ENCODE measurements around the gene CXCR5. TPM values are rescaled to one million over a fixed set of nuclear protein-coding genes. Genes with fewer than 3 reads are reported as not detected.

The CXCR5 gene
- total and polyA plus RNA-seq, 2 donors, result 0.57 to 1.3 TPM

DNA sequence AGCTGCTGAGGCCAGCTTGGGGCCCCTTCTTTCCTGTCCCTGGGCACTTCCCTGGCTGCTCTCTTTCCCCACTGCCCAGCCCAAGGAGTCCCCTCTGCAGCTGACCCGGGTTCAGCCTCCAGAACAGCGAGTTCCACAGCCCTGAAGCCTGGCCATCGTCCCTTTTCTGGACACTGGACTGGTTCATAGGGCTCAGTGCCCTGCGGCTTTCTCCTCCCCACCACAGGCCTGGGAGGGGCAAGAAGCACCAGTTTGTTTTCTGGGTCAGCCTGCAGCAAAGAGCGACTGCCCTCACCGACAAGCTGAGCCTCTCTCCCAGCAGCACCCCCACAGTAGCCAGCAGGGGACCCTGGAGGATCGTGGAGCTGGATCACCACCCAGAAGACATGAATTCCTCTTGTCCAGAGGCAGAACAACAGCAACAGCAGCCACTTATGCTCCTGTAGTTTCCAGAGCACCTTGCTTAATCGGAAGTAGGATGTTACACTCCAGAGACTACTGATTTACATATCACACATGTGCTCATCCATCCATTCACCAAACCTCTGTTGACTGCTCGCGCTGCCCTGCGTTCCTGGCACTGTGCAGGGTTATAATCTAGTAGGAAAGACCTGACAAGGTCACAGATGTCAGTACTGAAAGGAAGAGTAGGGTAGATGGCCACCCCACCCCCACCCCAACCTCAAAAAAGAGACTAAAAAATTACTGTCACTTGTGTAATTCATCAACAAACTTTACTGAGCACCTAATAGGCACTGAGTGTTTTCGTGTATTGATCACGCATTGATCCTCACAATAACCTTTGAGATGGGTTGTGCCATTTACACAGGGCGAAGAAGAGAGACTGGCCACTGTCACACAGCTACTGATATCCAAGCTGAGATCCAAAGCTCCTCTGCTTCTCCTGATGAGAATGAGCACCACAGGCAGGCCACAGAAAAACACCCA, 13.0 kb upstream of the CXCR5 start:
- peak overlapping the region in 1 of 2 donors; percentile 28 for H3K4me3 ChIP-seq (ENCODE audit: low read length in 2 of 2)

DNA sequence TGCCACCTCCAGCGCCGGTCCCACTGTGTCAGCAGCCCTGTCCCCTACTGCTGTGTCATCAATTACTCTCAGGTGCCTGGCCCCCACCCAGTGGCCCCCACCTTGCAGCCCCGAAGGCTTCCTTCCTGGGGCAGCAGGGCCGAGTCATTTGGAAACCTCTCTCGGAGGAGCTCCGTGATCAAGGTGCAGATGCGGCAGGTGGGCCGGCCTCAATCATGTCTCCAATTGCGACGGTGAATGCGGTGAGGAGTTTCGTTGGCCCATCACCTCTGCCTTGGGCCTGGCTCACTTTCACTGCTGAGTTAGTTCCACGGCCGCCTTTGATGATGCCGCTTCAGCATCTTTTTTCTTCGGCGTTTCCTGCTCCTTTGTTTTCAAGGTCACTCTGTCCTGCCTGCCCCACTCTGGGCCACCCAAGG, 11.3 kb upstream of the CXCR5 start:
- peaks cover 37 to 65% of the 10 kb centered on the region in 2 donors for H3K4me1 ChIP-seq (ENCODE audit: control insufficient read depth in 2 of 2, insufficient read depth in 2 of 2, low read length in 2 of 2)
- H3K9me3 ChIP-seq (ENCODE audit: control insufficient read depth in 2 of 2, insufficient read depth in 1 of 2, low read length in 1 of 2), result peaks cover 0 to 6% of the 10 kb centered on the region in 2 donors
- H3K36me3 ChIP-seq (ENCODE audit: control insufficient read depth in 2 of 2, insufficient read depth in 2 of 2, low read length in 1 of 2), result no peaks in the 10 kb centered on the region
- H3K27ac ChIP-seq (ENCODE audit: low read depth in 1 of 2, low read length in 1 of 2), result no peak overlapping the region
- 86% methylated on average over 17 of the region's 17 CpGs for WGBS
- H3K27me3 ChIP-seq (ENCODE audit: control insufficient read depth in 2 of 2, insufficient read depth in 1 of 2, low read length in 1 of 2), result no peaks in the 10 kb centered on the region
- no peak overlapping the region for H3K4me3 ChIP-seq (ENCODE audit: low read length in 2 of 2)
- DNase-seq (ENCODE audit: low read depth in 6 of 9, low spot score in 9 of 9), result no peak

More for the DNA sequence above, 13.0 kb upstream of the CXCR5 start:
- Histone ChIP-seq H3K27ac (ENCODE audit: low read depth in 1 of 2, low read length in 1 of 2) (peak overlapping the region; percentile 94 to 99), H3K9me3 (ENCODE audit: control insufficient read depth in 2 of 2, insufficient read depth in 1 of 2, low read length in 1 of 2) (no peaks in the 10 kb centered on the region), H3K4me1 (ENCODE audit: control insufficient read depth in 2 of 2, insufficient read depth in 2 of 2, low read length in 2 of 2) (peaks cover 24 to 48% of the 10 kb centered on the region in 2 donors), H3K27me3 (ENCODE audit: control insufficient read depth in 2 of 2, insufficient read depth in 1 of 2, low read length in 1 of 2) (no peaks in the 10 kb centered on the region), H3K36me3 (ENCODE audit: control insufficient read depth in 2 of 2, insufficient read depth in 2 of 2, low read length in 1 of 2) (no peaks in the 10 kb centered on the region)
- WGBS, result 70% methylated on average over 14 of the region's 14 CpGs
- DNase-seq (ENCODE audit: low read depth in 6 of 9, low spot score in 9 of 9), result peak in 1 of 9 donors; percentile 66

DNA sequence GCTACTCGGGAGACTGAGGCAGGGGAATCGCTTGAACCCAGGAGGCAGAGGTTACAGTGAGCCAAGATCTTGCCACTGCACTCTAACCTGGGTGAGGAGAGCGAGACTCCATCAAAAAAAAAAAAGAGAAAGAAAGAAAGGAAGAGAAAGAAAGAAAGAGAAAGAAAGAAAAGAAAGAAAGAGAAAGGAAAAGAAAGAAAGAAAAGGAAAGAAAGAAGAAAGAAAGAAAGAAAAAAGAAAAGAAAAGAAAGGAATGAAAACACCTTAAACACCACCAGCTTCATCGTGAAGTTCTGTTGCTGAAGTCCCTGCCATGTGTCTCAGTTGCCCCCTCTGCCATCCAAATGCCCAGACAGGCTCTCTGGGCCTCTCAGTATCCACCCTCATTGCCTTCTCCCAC, 9.9 kb upstream of the CXCR5 start:
- peaks cover 0 to 6% of the 10 kb centered on the region in 2 donors for H3K9me3 ChIP-seq (ENCODE audit: control insufficient read depth in 2 of 2, insufficient read depth in 1 of 2, low read length in 1 of 2)
- H3K27ac ChIP-seq (ENCODE audit: low read depth in 1 of 2, low read length in 1 of 2), result no peak overlapping the region
- H3K4me1 ChIP-seq (ENCODE audit: control insufficient read depth in 2 of 2, insufficient read depth in 2 of 2, low read length in 2 of 2), result peaks cover 40 to 71% of the 10 kb centered on the region in 2 donors
- no peaks in the 10 kb centered on the region for H3K36me3 ChIP-seq (ENCODE audit: control insufficient read depth in 2 of 2, insufficient read depth in 2 of 2, low read length in 1 of 2)
- H3K4me3 ChIP-seq (ENCODE audit: low read length in 2 of 2), result no peak overlapping the region
- WGBS, result 88% methylated on average over 4 of the region's 4 CpGs
- H3K27me3 ChIP-seq (ENCODE audit: control insufficient read depth in 2 of 2, insufficient read depth in 1 of 2, low read length in 1 of 2), result no peaks in the 10 kb centered on the region
- no peak for DNase-seq (ENCODE audit: low read depth in 6 of 9, low spot score in 9 of 9)

DNA sequence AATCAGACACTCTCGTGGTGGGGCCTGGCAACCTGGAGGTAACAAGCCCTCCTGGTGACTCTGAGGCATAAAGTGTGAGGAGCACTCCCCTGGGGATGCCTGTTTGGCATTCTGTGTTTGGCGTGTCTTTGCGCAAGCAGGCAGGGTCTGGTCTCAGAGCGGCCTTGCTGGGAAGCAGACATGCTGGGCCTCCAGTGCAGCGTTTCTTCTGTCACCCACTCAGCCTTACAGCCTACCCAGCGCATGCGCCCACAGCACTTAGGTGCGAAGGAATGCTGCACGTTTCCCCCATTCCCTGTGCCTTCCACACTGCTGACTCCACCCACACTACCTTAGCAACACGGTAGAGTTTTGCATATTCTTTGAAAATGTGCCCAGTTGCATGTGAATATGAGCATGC, 7.4 kb upstream of the CXCR5 start:
- peak overlapping the region; percentile 92 to 96 for H3K27ac ChIP-seq (ENCODE audit: low read depth in 1 of 2, low read length in 1 of 2)
- H3K27me3 ChIP-seq (ENCODE audit: control insufficient read depth in 2 of 2, insufficient read depth in 1 of 2, low read length in 1 of 2), result no peaks in the 10 kb centered on the region
- DNase-seq (ENCODE audit: low read depth in 6 of 9, low spot score in 9 of 9), result no peak
- H3K4me3 ChIP-seq (ENCODE audit: low read length in 2 of 2), result peak overlapping the region in 1 of 2 donors; percentile 14
- H3K4me1 ChIP-seq (ENCODE audit: control insufficient read depth in 2 of 2, insufficient read depth in 2 of 2, low read length in 2 of 2), result peaks cover 35 to 57% of the 10 kb centered on the region in 2 donors
- peaks cover 0 to 6% of the 10 kb centered on the region in 2 donors for H3K9me3 ChIP-seq (ENCODE audit: control insufficient read depth in 2 of 2, insufficient read depth in 1 of 2, low read length in 1 of 2)
- 80% methylated on average over 10 of the region's 10 CpGs for WGBS
- no peaks in the 10 kb centered on the region for H3K36me3 ChIP-seq (ENCODE audit: control insufficient read depth in 2 of 2, insufficient read depth in 2 of 2, low read length in 1 of 2)

DNA sequence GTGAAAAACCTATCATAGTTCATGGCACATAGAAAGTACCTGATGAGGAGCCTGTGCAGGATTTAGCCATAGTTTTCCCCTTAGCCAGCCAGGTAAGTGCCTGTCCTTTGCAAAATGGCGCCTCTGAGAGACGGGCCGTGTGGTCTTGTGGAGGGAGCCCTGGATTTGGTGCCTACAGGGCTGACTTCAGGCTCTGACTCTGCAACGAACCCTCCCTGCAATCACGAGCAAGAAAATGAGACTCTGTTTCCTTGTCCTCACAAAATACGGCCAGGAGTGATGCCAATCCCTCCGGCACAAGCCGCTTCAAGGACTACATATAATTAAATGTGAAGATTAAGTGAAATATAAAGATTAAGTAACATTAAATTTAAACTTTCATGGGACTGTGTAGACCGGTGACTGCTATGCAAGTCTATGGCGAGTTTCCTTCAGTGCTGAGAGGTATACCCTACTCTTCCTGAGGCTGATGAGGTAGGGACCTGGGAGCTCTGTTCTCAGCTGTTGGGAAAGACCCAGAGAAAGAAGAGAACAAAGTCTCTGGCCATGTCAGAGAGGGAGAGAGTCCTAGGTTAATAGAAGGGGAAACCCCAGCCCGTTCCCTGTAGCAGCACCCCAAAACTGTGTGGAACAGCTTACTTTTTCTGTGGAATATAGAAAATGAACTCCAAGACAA, 6.1 kb upstream of the CXCR5 start:
- WGBS, result 94% methylated on average over 11 of the region's 11 CpGs
- H3K4me1 ChIP-seq (ENCODE audit: control insufficient read depth in 2 of 2, insufficient read depth in 2 of 2, low read length in 2 of 2), result peaks cover 32 to 60% of the 10 kb centered on the region in 2 donors
- H3K9me3 ChIP-seq (ENCODE audit: control insufficient read depth in 2 of 2, insufficient read depth in 1 of 2, low read length in 1 of 2), result peaks cover 0 to 6% of the 10 kb centered on the region in 2 donors
- no peak overlapping the region for H3K4me3 ChIP-seq (ENCODE audit: low read length in 2 of 2)
- H3K36me3 ChIP-seq (ENCODE audit: control insufficient read depth in 2 of 2, insufficient read depth in 2 of 2, low read length in 1 of 2), result no peaks in the 10 kb centered on the region
- no peak for DNase-seq (ENCODE audit: low read depth in 6 of 9, low spot score in 9 of 9)
- H3K27ac ChIP-seq (ENCODE audit: low read depth in 1 of 2, low read length in 1 of 2), result peak overlapping the region; percentile 95 to 96
- no peaks in the 10 kb centered on the region for H3K27me3 ChIP-seq (ENCODE audit: control insufficient read depth in 2 of 2, insufficient read depth in 1 of 2, low read length in 1 of 2)

DNA sequence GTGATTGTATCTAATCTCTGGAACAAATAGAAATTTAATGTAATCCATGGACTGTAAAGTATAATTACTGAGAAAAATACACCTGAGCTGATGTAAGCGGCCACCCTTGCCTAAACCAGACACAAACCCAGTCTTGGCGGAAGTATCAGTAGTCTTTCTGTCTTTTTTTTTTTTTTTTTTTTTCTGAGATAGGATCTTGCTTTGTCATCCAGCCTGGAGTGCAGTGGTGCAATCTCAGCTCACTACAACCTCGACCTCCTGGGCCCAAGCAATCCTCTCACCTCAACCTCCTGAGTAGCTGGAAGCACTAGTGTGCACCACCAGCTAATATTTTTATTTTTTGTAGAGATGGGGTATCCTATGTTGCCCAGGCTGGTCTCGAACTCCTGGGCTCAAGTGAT, 5.5 kb upstream of the CXCR5 start:
- peaks cover 0 to 6% of the 10 kb centered on the region in 2 donors for H3K9me3 ChIP-seq (ENCODE audit: control insufficient read depth in 2 of 2, insufficient read depth in 1 of 2, low read length in 1 of 2)
- DNase-seq (ENCODE audit: low read depth in 6 of 9, low spot score in 9 of 9), result peak in 1 of 9 donors; percentile 43
- H3K4me3 ChIP-seq (ENCODE audit: low read length in 2 of 2), result no peak overlapping the region
- peak overlapping the region; percentile 95 to 96 for H3K27ac ChIP-seq (ENCODE audit: low read depth in 1 of 2, low read length in 1 of 2)
- 73% methylated on average over 4 of the region's 4 CpGs for WGBS
- H3K27me3 ChIP-seq (ENCODE audit: control insufficient read depth in 2 of 2, insufficient read depth in 1 of 2, low read length in 1 of 2), result no peaks in the 10 kb centered on the region
- no peaks in the 10 kb centered on the region for H3K36me3 ChIP-seq (ENCODE audit: control insufficient read depth in 2 of 2, insufficient read depth in 2 of 2, low read length in 1 of 2)
- H3K4me1 ChIP-seq (ENCODE audit: control insufficient read depth in 2 of 2, insufficient read depth in 2 of 2, low read length in 2 of 2), result peaks cover 29 to 64% of the 10 kb centered on the region in 2 donors

DNA sequence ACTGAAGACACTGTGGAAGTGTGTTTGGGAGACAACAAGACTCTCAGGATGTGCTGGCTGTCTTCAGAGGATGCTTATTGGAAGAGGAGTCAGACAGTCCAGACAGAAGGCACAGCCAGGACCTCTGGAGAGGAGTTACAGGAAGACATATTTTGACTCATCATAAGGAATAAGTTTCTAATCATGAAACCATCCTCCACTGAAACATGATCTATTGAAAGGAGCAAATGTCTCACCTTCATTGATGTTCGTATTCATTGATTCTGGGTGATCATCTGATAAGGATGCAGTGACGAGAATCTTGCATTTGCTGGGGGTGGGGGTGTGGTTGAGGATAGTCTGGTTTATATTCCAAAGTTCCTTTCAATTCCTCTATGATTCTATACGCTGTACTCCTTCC, 2.5 kb upstream of the CXCR5 start:
- H3K36me3 ChIP-seq (ENCODE audit: control insufficient read depth in 2 of 2, insufficient read depth in 2 of 2, low read length in 1 of 2), result no peaks in the 10 kb centered on the region
- WGBS, result 91% methylated on average over 3 of the region's 3 CpGs

DNA sequence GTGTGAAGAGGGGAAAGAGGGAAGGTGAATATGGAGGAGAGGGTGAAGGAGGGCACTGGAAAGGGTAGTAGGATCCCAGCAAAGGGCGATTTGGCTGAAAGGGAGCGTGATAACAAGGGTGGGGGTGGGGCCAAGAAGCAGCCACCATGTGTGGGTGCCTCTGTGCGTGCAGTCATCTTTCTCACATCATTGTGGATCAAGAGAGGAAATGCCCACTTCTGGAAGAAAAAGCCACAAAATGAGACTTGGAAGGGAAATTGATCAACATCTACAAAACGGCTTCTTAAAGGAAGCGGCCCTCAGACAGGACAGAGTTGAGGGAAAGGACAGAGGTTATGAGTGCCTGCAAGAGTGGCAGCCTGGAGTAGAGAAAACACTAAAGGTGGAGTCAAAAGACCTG, 1.2 kb upstream of the CXCR5 start:
- Histone ChIP-seq H3K4me3 (ENCODE audit: low read length in 2 of 2) (no peak overlapping the region), H3K36me3 (ENCODE audit: control insufficient read depth in 2 of 2, insufficient read depth in 2 of 2, low read length in 1 of 2) (no peaks in the 10 kb centered on the region), H3K9me3 (ENCODE audit: control insufficient read depth in 2 of 2, insufficient read depth in 1 of 2, low read length in 1 of 2) (no peaks in the 10 kb centered on the region), H3K4me1 (ENCODE audit: control insufficient read depth in 2 of 2, insufficient read depth in 2 of 2, low read length in 2 of 2) (peaks cover 10 to 50% of the 10 kb centered on the region in 2 donors), H3K27ac (ENCODE audit: low read depth in 1 of 2, low read length in 1 of 2) (no peak overlapping the region), H3K27me3 (ENCODE audit: control insufficient read depth in 2 of 2, insufficient read depth in 1 of 2, low read length in 1 of 2) (no peaks in the 10 kb centered on the region)
- DNase-seq (ENCODE audit: low read depth in 6 of 9, low spot score in 9 of 9), result no peak
- WGBS, result 67% methylated on average over 5 of the region's 5 CpGs

More for the DNA sequence above, 2.5 kb upstream of the CXCR5 start:
- no peak overlapping the region for H3K27ac ChIP-seq (ENCODE audit: low read depth in 1 of 2, low read length in 1 of 2)
- peaks cover 18 to 55% of the 10 kb centered on the region in 2 donors for H3K4me1 ChIP-seq (ENCODE audit: control insufficient read depth in 2 of 2, insufficient read depth in 2 of 2, low read length in 2 of 2)
- H3K4me3 ChIP-seq (ENCODE audit: low read length in 2 of 2), result no peak overlapping the region
- DNase-seq (ENCODE audit: low read depth in 6 of 9, low spot score in 9 of 9), result no peak
- peaks cover 0 to 2% of the 10 kb centered on the region in 2 donors for H3K9me3 ChIP-seq (ENCODE audit: control insufficient read depth in 2 of 2, insufficient read depth in 1 of 2, low read length in 1 of 2)
- H3K27me3 ChIP-seq (ENCODE audit: control insufficient read depth in 2 of 2, insufficient read depth in 1 of 2, low read length in 1 of 2), result no peaks in the 10 kb centered on the region

DNA sequence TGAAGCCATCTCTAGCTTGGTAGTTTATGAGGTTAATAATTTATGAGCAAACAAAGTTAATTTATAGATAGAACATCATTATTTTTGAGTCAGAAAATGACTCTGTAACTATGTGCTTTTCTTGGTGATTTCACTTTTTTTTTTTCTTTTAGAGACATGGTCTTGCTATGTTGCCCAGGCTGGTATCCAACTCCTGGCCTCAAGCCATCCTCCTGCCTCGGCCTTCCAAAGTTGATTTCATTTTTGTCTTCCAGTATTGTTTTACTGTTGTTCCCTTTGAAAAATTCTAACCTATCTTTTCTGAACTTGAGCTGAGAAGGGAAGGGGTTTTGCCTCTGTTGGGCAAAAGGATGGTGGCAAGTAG, 706 bp upstream of the CXCR5 start:
- H3K4me3 ChIP-seq (ENCODE audit: low read length in 2 of 2), result no peak overlapping the region
- H3K27me3 ChIP-seq (ENCODE audit: control insufficient read depth in 2 of 2, insufficient read depth in 1 of 2, low read length in 1 of 2), result no peaks in the 10 kb centered on the region
- H3K36me3 ChIP-seq (ENCODE audit: control insufficient read depth in 2 of 2, insufficient read depth in 2 of 2, low read length in 1 of 2), result no peaks in the 10 kb centered on the region
- H3K27ac ChIP-seq (ENCODE audit: low read depth in 1 of 2, low read length in 1 of 2), result no peak overlapping the region
- 98% methylated on average over 1 of the region's 1 CpG for WGBS
- H3K4me1 ChIP-seq (ENCODE audit: control insufficient read depth in 2 of 2, insufficient read depth in 2 of 2, low read length in 2 of 2), result peaks cover 5 to 50% of the 10 kb centered on the region in 2 donors
- no peaks in the 10 kb centered on the region for H3K9me3 ChIP-seq (ENCODE audit: control insufficient read depth in 2 of 2, insufficient read depth in 1 of 2, low read length in 1 of 2)
- no peak for DNase-seq (ENCODE audit: low read depth in 6 of 9, low spot score in 9 of 9)
